Fibroblast of lung (primary cell): ENCODE results near the gene LZTS3. TPM values are rescaled to one million over a fixed set of nuclear protein-coding genes. Genes with fewer than 3 reads are reported as not detected.
A peak's percentile ranks its signal among the peaks of the same experiment; 100 is the strongest.

Experiments
- DNase-seq, 2 donors: peaks; one replicate each; pipeline versions ENCODE4 v3.0.0 to v3.0.0-alpha.2; 2010; ENCODE audit warnings: low read depth in 2 of 2
- H2AFZ ChIP-seq: 2 replicates; pipeline ENCODE4 v1.5.1; 2012; ENCODE audit warnings: low read length, control low read depth, inconsistent platforms
- H3K27ac ChIP-seq: 2 replicates; pipeline ENCODE4 v1.5.1; 2011; ENCODE audit warnings: low read length, control low read depth; ENCODE audit not compliant: insufficient read depth
- H3K27me3 ChIP-seq: 2 replicates; pipeline ENCODE4 v1.5.1; 2011; ENCODE audit warnings: mild to moderate bottlenecking, low read length; ENCODE audit not compliant: control insufficient read depth, insufficient read depth
- H3K36me3 ChIP-seq: 2 replicates; pipeline ENCODE4 v1.5.1; 2011; ENCODE audit warnings: low read length; ENCODE audit not compliant: control insufficient read depth, insufficient read depth
- H3K4me1 ChIP-seq: 2 replicates; pipeline ENCODE4 v1.5.1; 2011; ENCODE audit warnings: low read length; ENCODE audit not compliant: control insufficient read depth, insufficient read depth; ENCODE audit errors: extremely low read depth
- H3K4me2 ChIP-seq: 2 replicates; pipeline ENCODE4 v1.5.1; 2011; ENCODE audit warnings: low read length, control low read depth; ENCODE audit not compliant: insufficient read depth; ENCODE audit errors: extremely low read depth
- H3K4me3 ChIP-seq, 4 experiments: fragments of 200-600 bp in 1 of 4; sonication (generic) in 1 of 4; replicated peaks in 1 of 4; 2 replicates each; pipeline ENCODE4 v1.5.1; 2011 to 2016; ENCODE audit warnings: low read length in 4 of 4, low read depth in 3 of 4, mild to moderate bottlenecking in 3 of 4, control low read depth in 2 of 4, inconsistent platforms in 1 of 4, mixed read lengths in 1 of 4; ENCODE audit not compliant: insufficient read depth in 1 of 4; ENCODE audit errors: control extremely low read depth in 1 of 4
- H3K79me2 ChIP-seq: 2 replicates; pipeline ENCODE4 v1.5.1; 2012; ENCODE audit warnings: mild to moderate bottlenecking, low read length, inconsistent platforms; ENCODE audit not compliant: control insufficient read depth, insufficient read depth
- H3K9ac ChIP-seq: 2 replicates; pipeline ENCODE4 v1.5.1; 2011; ENCODE audit warnings: mild to moderate bottlenecking, low read length, control low read depth; ENCODE audit not compliant: insufficient read depth
- H3K9me3 ChIP-seq: 2 replicates; pipeline ENCODE4 v1.5.1; 2012; ENCODE audit warnings: low read depth, low read length; ENCODE audit not compliant: control insufficient read depth, insufficient read depth
- H4K20me1 ChIP-seq: 2 replicates; pipeline ENCODE4 v1.5.1; 2011; ENCODE audit warnings: low read length; ENCODE audit not compliant: control insufficient read depth, insufficient read depth; ENCODE audit errors: extremely low read depth
- EZH2 ChIP-seq: IDR thresholded peaks from 2 replicates; pipeline ENCODE4 v1.5.1; 2012; ENCODE audit warnings: low read length, control low read depth, mild to moderate bottlenecking; ENCODE audit errors: missing control alignments
- polyA plus RNA-seq, 2 donors: library from polyadenylated mRNA; depleted of rRNA in 1 of 2; stranded (reverse) in 1 of 2; unstranded in 1 of 2; fragments of >200 nt; gene quantifications; 2 replicates each; pipeline ENCODE4 v1.2.1, GENCODE V29; 2011 to 2012; ENCODE audit warnings: missing spikeins in 1 of 2
- total RNA-seq: library from RNA; depleted of rRNA; stranded (reverse); fragments of >200 nt; gene quantifications from 2 replicates; pipeline ENCODE4 v1.2.1, GENCODE V29; 2014
- TF ChIP-seq, protein P1 (sequence below), 2 donors: IDR thresholded peaks in 1 of 2; conservative IDR thresholded peaks in 1 of 2; 1 replicate in 1 of 2; 2 replicates in 1 of 2; pipeline ENCODE4 v1.5.1; 2011 to 2012; ENCODE audit warnings: low read length in 2 of 2, control low read depth in 1 of 2, inconsistent platforms in 1 of 2, low read depth in 1 of 2, mild to moderate bottlenecking in 1 of 2

Gene LZTS3
- total and polyA plus RNA-seq, 2 donors (not counting 1 experiment from before 2014, with no cell fraction given), result 2.6 to 6.1 TPM

- Histone ChIP-seq H3K9me3 (no peaks in the 10 kb centered on the region), H3K36me3 (no peaks in the 10 kb centered on the region), H3K79me2 (peaks cover 25% of the 10 kb centered on the region), H2AFZ (no peak overlapping the region), H3K4me3 (no peak overlapping the region), H3K4me2 (no peak overlapping the region), H3K27ac (no peak overlapping the region), H3K4me1 (peaks cover 2% of the 10 kb centered on the region), H4K20me1 (no peaks in the 10 kb centered on the region), H3K27me3 (no peaks in the 10 kb centered on the region), H3K9ac (no peak overlapping the region)
- no peak for DNase-seq
- TF ChIP-seq, protein P1, sequence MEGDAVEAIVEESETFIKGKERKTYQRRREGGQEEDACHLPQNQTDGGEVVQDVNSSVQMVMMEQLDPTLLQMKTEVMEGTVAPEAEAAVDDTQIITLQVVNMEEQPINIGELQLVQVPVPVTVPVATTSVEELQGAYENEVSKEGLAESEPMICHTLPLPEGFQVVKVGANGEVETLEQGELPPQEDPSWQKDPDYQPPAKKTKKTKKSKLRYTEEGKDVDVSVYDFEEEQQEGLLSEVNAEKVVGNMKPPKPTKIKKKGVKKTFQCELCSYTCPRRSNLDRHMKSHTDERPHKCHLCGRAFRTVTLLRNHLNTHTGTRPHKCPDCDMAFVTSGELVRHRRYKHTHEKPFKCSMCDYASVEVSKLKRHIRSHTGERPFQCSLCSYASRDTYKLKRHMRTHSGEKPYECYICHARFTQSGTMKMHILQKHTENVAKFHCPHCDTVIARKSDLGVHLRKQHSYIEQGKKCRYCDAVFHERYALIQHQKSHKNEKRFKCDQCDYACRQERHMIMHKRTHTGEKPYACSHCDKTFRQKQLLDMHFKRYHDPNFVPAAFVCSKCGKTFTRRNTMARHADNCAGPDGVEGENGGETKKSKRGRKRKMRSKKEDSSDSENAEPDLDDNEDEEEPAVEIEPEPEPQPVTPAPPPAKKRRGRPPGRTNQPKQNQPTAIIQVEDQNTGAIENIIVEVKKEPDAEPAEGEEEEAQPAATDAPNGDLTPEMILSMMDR (conservative IDR thresholded peaks at IDR 0.05 in 1 of 2, IDR thresholded peaks at IDR 0.05 in 1 of 2; ENCODE audit: low read depth in 1 of 2, low read length in 2 of 2), result no peak
- no peak for TF ChIP-seq EZH2
Measured at GRCh38 chr20:3162080-3162611, 11.2 kb downstream of the LZTS3 start.

- no peak overlapping the region for H3K9ac ChIP-seq
- H3K4me1 ChIP-seq, result peaks cover 2% of the 10 kb centered on the region
- no peak overlapping the region for H3K27ac ChIP-seq
- DNase-seq, result no peak
- H2AFZ ChIP-seq, result no peak overlapping the region
- no peak overlapping the region for H3K4me2 ChIP-seq
- no peaks in the 10 kb centered on the region for H3K9me3 ChIP-seq
- no peaks in the 10 kb centered on the region for H4K20me1 ChIP-seq
- no peaks in the 10 kb centered on the region for H3K27me3 ChIP-seq
- H3K4me3 ChIP-seq, result no peak overlapping the region
- peaks cover 32% of the 10 kb centered on the region for H3K79me2 ChIP-seq
- TF ChIP-seq, protein P1 (conservative IDR thresholded peaks at IDR 0.05 in 1 of 2, IDR thresholded peaks at IDR 0.05 in 1 of 2; ENCODE audit: low read depth in 1 of 2, low read length in 2 of 2), result no peak
- no peak for TF ChIP-seq EZH2
- H3K36me3 ChIP-seq, result no peaks in the 10 kb centered on the region
Measured at GRCh38 chr20:3161316-3162079, 11.9 kb downstream of the LZTS3 start.

DNA sequence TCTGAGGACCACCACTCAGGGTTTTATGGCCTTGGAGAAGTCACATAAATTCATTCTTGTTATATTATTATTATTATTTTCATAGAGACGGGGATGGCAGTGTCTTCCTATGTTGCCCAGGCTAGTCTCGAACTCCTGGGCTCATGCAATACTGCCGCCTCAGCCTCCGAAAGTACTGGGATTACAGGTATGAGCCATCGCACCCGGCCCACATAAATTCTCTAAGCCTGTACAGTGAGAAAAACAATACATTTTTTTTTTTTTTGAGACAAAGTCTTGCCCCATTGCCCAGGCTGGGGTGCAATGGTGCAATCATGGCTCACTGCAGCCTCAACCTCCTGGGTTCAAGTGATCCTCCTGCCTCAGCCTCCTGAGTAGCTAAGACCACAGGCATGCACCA, 12.9 kb downstream of the LZTS3 start:
- Histone ChIP-seq H2AFZ (no peak overlapping the region), H3K27me3 (no peaks in the 10 kb centered on the region), H3K36me3 (no peaks in the 10 kb centered on the region), H3K4me2 (no peak overlapping the region), H3K79me2 (peaks cover 43% of the 10 kb centered on the region), H3K4me3 (peak overlapping the region in 2 of 4 experiments; percentile 93 to 98), H3K9ac (no peak overlapping the region), H3K4me1 (peaks cover 2% of the 10 kb centered on the region), H3K27ac (no peak overlapping the region), H3K9me3 (no peaks in the 10 kb centered on the region), H4K20me1 (peaks cover 3% of the 10 kb centered on the region)
- TF ChIP-seq, protein P1 (conservative IDR thresholded peaks at IDR 0.05 in 1 of 2, IDR thresholded peaks at IDR 0.05 in 1 of 2; ENCODE audit: low read depth in 1 of 2, low read length in 2 of 2), result no peak
- TF ChIP-seq EZH2, result no peak
- no peak for DNase-seq
